Inflammatory macrophage treated with lipopolysaccharide for 1 hour (primary cell): ENCODE data around the gene TXNDC2.
"Not testable (repeated sequence)": the region's sequence is repeated elsewhere in the genome, so short reads cannot be mapped to it uniquely, and the experiment has no call there.

Experiments
- DNase-seq, 2 donors: peaks; one replicate each; pipeline ENCODE4 v3.0.0-alpha.2; 2020 to 2022

The TXNDC2 gene

GRCh38 chr18:9885170-9886004 lies at the start of gene TXNDC2:
TSS of gene TXNDC2 (plus strand) at chr18:9885973. CDS start at chr18:9886681, 708 bp downstream.
- DNase-seq = no peak

GRCh38 chr18:9838144-9838877 lies 47.5 kb upstream of the TXNDC2 start:
- DNase-seq = no peak

GRCh38 chr18:9839211-9839610 lies 46.6 kb upstream of the TXNDC2 start:
- DNase-seq = no peak

GRCh38 chr18:9839853-9840252 lies 45.9 kb upstream of the TXNDC2 start:
- no peak for DNase-seq

GRCh38 chr18:9841752-9842151 lies 44.0 kb upstream of the TXNDC2 start:
- DNase-seq = no peak

- no peak for DNase-seq
These were observed 43.3 kb upstream of the TXNDC2 start for GRCh38 chr18:9842448-9842847.

GRCh38 chr18:9845256-9845655 lies 40.5 kb upstream of the TXNDC2 start:
- no peak for DNase-seq

- no peak for DNase-seq
These were observed 39.4 kb upstream of the TXNDC2 start for GRCh38 chr18:9846162-9846925.

GRCh38 chr18:9848170-9848879 lies 37.4 kb upstream of the TXNDC2 start:
- no peak for DNase-seq

GRCh38 chr18:9849407-9850283 lies 36.1 kb upstream of the TXNDC2 start:
- DNase-seq = peak; percentile 78 to 90

- no peak for DNase-seq
These were observed 35.5 kb upstream of the TXNDC2 start for GRCh38 chr18:9850309-9850708.

- DNase-seq = peak; percentile 87 to 96
These were observed 34.3 kb upstream of the TXNDC2 start for GRCh38 chr18:9851511-9851910.

- DNase-seq = no peak
These were observed 33.3 kb upstream of the TXNDC2 start for GRCh38 chr18:9852266-9853081.

GRCh38 chr18:9854801-9855676 lies 30.7 kb upstream of the TXNDC2 start:
- DNase-seq = no peak

GRCh38 chr18:9855681-9856080 lies 30.1 kb upstream of the TXNDC2 start:
- DNase-seq = no peak

- DNase-seq = peak in 1 of 2 donors; percentile 36
These were observed 29.7 kb upstream of the TXNDC2 start for GRCh38 chr18:9856092-9856491.

- DNase-seq = not testable (repeated sequence)
These were observed 28.2 kb upstream of the TXNDC2 start for GRCh38 chr18:9857479-9857998.

GRCh38 chr18:9858642-9859041 lies 27.1 kb upstream of the TXNDC2 start:
- DNase-seq = no peak

GRCh38 chr18:9859232-9859631 lies 26.5 kb upstream of the TXNDC2 start:
- no peak for DNase-seq
